GM23338 (cell line): ENCODE data around the gene UBTF.

Experiments
- CREB1 ChIP-seq: fragments of 250-450 bp; sonication (Bioruptor Pico); IDR thresholded peaks from 2 replicates; pipeline ENCODE4 v1.5.0; 2020; ENCODE audit warnings: low read depth, mild to moderate bottlenecking, moderate library complexity
- CTCF ChIP-seq, 2 experiments: fragments of 200-600 bp in 1 of 2; sonication (generic) in 1 of 2; conservative IDR thresholded peaks; 2 replicates each; pipeline versions ENCODE4 v1.5.1 to v1.6.1; 2016 to 2017; ENCODE audit warnings: antibody characterized with exemption in 2 of 2, low read depth in 2 of 2, mild to moderate bottlenecking in 2 of 2, moderate library complexity in 1 of 2
- EZH2 ChIP-seq: fragments of 200-600 bp; sonication (generic); IDR thresholded peaks from one replicate; pipeline ENCODE4 v1.8.0; 2017; ENCODE audit warnings: antibody characterized with exemption, mild to moderate bottlenecking, low read depth; ENCODE audit not compliant: unreplicated experiment
- EZH2phosphoT487 ChIP-seq: fragments of 200-600 bp; sonication (generic); IDR thresholded peaks from one replicate; pipeline ENCODE4 v1.8.1; 2018; ENCODE audit warnings: antibody characterized with exemption; ENCODE audit not compliant: unreplicated experiment
- JUNB ChIP-seq: IDR thresholded peaks from one replicate; pipeline ENCODE4 v1.6.1; 2016; ENCODE audit warnings: antibody characterized with exemption; ENCODE audit not compliant: unreplicated experiment
- POLR2AphosphoS5 ChIP-seq: IDR thresholded peaks from 2 replicates; pipeline ENCODE4 v1.6.1; 2016; ENCODE audit warnings: antibody characterized with exemption, low read depth
- REST ChIP-seq: IDR thresholded peaks from one replicate; pipeline ENCODE4 v1.6.1; 2018; ENCODE audit warnings: antibody characterized with exemption; ENCODE audit not compliant: unreplicated experiment
- STAT1 ChIP-seq: IDR thresholded peaks from one replicate; pipeline ENCODE4 v1.6.1; 2016; ENCODE audit warnings: antibody characterized with exemption; ENCODE audit not compliant: unreplicated experiment
- ZNF114 ChIP-seq: fragments of 250-450 bp; sonication (Bioruptor Pico); IDR thresholded peaks from 2 replicates; pipeline ENCODE4 v1.5.0; 2020; ENCODE audit warnings: mild to moderate bottlenecking, moderate library complexity
- ZNF331 ChIP-seq: fragments of 250-450 bp; sonication (Bioruptor Pico); IDR thresholded peaks from 2 replicates; pipeline ENCODE4 v1.5.0; 2020; ENCODE audit warnings: low read depth, mild to moderate bottlenecking, moderate library complexity

GRCh38 chr17:44266402-44267164 lies 47.1 kb upstream of the UBTF start:
- TF ChIP-seq POLR2AphosphoS5 (no peak), CTCF (conservative IDR thresholded peaks at IDR 0.05; ENCODE audit: low read depth in 2 of 2) (no peak), EZH2 (no peak), EZH2phosphoT487 (no peak), REST (no peak), ZNF114 (CRISPR knock-in tag) (no peak), JUNB (no peak), STAT1 (no peak), CREB1 (no peak), ZNF331 (CRISPR knock-in tag) (no peak)
